Activated naive CD8-positive, alpha-beta T cell (primary cell): ENCODE results near the gene PHC1.
"Not testable (repeated sequence)": the region's sequence is repeated elsewhere in the genome, so short reads cannot be mapped to it uniquely, and the experiment has no call there.

Source experiments
- H3K27ac Mint-ChIP-seq: one replicate; pipeline ENCODE4 v1.8.0; 2021; ENCODE audit warnings: mixed read lengths
- H3K27me3 Mint-ChIP-seq: one replicate; pipeline ENCODE4 v1.8.0; 2021; ENCODE audit warnings: mixed read lengths
- H3K36me3 Mint-ChIP-seq: one replicate; pipeline ENCODE4 v1.8.0; 2021; ENCODE audit warnings: mixed read lengths
- H3K4me1 Mint-ChIP-seq: one replicate; pipeline ENCODE4 v1.8.0; 2021; ENCODE audit warnings: low read depth, mixed read lengths
- H3K4me3 Mint-ChIP-seq: one replicate; pipeline ENCODE4 v1.8.0; 2021; ENCODE audit warnings: mild to moderate bottlenecking, mixed read lengths
- H3K9me3 Mint-ChIP-seq: one replicate; pipeline ENCODE4 v1.8.0; 2021; ENCODE audit warnings: low read depth, mixed read lengths

The PHC1 gene

GRCh38 chr12:8902703-8903102 lies 11.6 kb upstream of the PHC1 start:
- H3K27ac Mint-ChIP-seq, H3K4me1 Mint-ChIP-seq, H3K9me3 Mint-ChIP-seq, H3K4me3 Mint-ChIP-seq, H3K36me3 Mint-ChIP-seq, H3K27me3 Mint-ChIP-seq: not testable (repeated sequence)

GRCh38 chr12:8903646-8904045 lies 10.7 kb upstream of the PHC1 start:
- Mint-ChIP-seq H3K4me1 (no peaks in the 10 kb centered on the region), H3K9me3 (no peaks in the 10 kb centered on the region), H3K36me3 (no peaks in the 10 kb centered on the region), H3K27ac (no peak overlapping the region), H3K27me3 (no peaks in the 10 kb centered on the region), H3K4me3 (no peak overlapping the region)

GRCh38 chr12:8904665-8905064 lies 9.6 kb upstream of the PHC1 start:
- no peaks in the 10 kb centered on the region for H3K4me1 Mint-ChIP-seq
- no peaks in the 10 kb centered on the region for H3K9me3 Mint-ChIP-seq
- H3K27me3 Mint-ChIP-seq = no peaks in the 10 kb centered on the region
- no peak overlapping the region for H3K4me3 Mint-ChIP-seq
- no peaks in the 10 kb centered on the region for H3K36me3 Mint-ChIP-seq
- H3K27ac Mint-ChIP-seq = no peak overlapping the region

GRCh38 chr12:8905546-8905945 lies 8.8 kb upstream of the PHC1 start:
- Mint-ChIP-seq H3K36me3 (no peaks in the 10 kb centered on the region), H3K27ac (no peak overlapping the region), H3K9me3 (no peaks in the 10 kb centered on the region), H3K4me3 (no peak overlapping the region), H3K27me3 (no peaks in the 10 kb centered on the region), H3K4me1 (no peaks in the 10 kb centered on the region)

GRCh38 chr12:8906266-8907180 lies 7.8 kb upstream of the PHC1 start:
- H3K9me3 Mint-ChIP-seq = no peaks in the 10 kb centered on the region
- H3K27me3 Mint-ChIP-seq = no peaks in the 10 kb centered on the region
- no peak overlapping the region for H3K27ac Mint-ChIP-seq
- H3K4me1 Mint-ChIP-seq = peaks cover under 1% of the 10 kb centered on the region
- no peaks in the 10 kb centered on the region for H3K36me3 Mint-ChIP-seq
- H3K4me3 Mint-ChIP-seq = no peak overlapping the region

- Mint-ChIP-seq H3K4me1 (peaks cover 3% of the 10 kb centered on the region), H3K9me3 (no peaks in the 10 kb centered on the region), H3K36me3 (no peaks in the 10 kb centered on the region), H3K4me3 (no peak overlapping the region), H3K27me3 (no peaks in the 10 kb centered on the region), H3K27ac (no peak overlapping the region)
Measured at GRCh38 chr12:8907513-8907912, 6.8 kb upstream of the PHC1 start.

- H3K4me3 Mint-ChIP-seq = no peak overlapping the region
- no peaks in the 10 kb centered on the region for H3K27me3 Mint-ChIP-seq
- peaks cover 17% of the 10 kb centered on the region for H3K4me1 Mint-ChIP-seq
- no peaks in the 10 kb centered on the region for H3K36me3 Mint-ChIP-seq
- H3K27ac Mint-ChIP-seq = no peak overlapping the region
- no peaks in the 10 kb centered on the region for H3K9me3 Mint-ChIP-seq
Measured at GRCh38 chr12:8909752-8910151, 4.6 kb upstream of the PHC1 start.

GRCh38 chr12:8911606-8912268 lies 2.6 kb upstream of the PHC1 start:
- H3K4me3 Mint-ChIP-seq = no peak overlapping the region
- H3K27ac Mint-ChIP-seq = no peak overlapping the region
- H3K27me3 Mint-ChIP-seq = no peaks in the 10 kb centered on the region
- H3K4me1 Mint-ChIP-seq = peaks cover 17% of the 10 kb centered on the region
- no peaks in the 10 kb centered on the region for H3K9me3 Mint-ChIP-seq
- H3K36me3 Mint-ChIP-seq = no peaks in the 10 kb centered on the region

GRCh38 chr12:8912914-8913313 lies 1.4 kb upstream of the PHC1 start:
- Mint-ChIP-seq H3K36me3 (no peaks in the 10 kb centered on the region), H3K4me1 (peaks cover 19% of the 10 kb centered on the region), H3K9me3 (no peaks in the 10 kb centered on the region), H3K27ac (peak overlapping the region; percentile 1), H3K27me3 (no peaks in the 10 kb centered on the region), H3K4me3 (peak overlapping the region; percentile 92)

- Mint-ChIP-seq H3K4me3 (peak overlapping the region; percentile 92), H3K27ac (peak overlapping the region; percentile 89), H3K9me3 (no peaks in the 10 kb centered on the region), H3K36me3 (no peaks in the 10 kb centered on the region), H3K4me1 (peaks cover 21% of the 10 kb centered on the region), H3K27me3 (no peaks in the 10 kb centered on the region)
Measured at GRCh38 chr12:8913702-8914032, 642 bp upstream of the PHC1 start.

- no peaks in the 10 kb centered on the region for H3K9me3 Mint-ChIP-seq
- no peaks in the 10 kb centered on the region for H3K27me3 Mint-ChIP-seq
- no peak overlapping the region for H3K27ac Mint-ChIP-seq
- H3K4me1 Mint-ChIP-seq = peaks cover 21% of the 10 kb centered on the region
- no peaks in the 10 kb centered on the region for H3K36me3 Mint-ChIP-seq
- no peak overlapping the region for H3K4me3 Mint-ChIP-seq
Measured at GRCh38 chr12:8914716-8915526, 612 bp downstream of the PHC1 start.

GRCh38 chr12:8916154-8916553 lies 1.8 kb downstream of the PHC1 start:
- peaks cover 21% of the 10 kb centered on the region for H3K4me1 Mint-ChIP-seq
- peaks cover 5% of the 10 kb centered on the region for H3K36me3 Mint-ChIP-seq
- no peak overlapping the region for H3K4me3 Mint-ChIP-seq
- H3K27ac Mint-ChIP-seq = no peak overlapping the region
- H3K9me3 Mint-ChIP-seq = no peaks in the 10 kb centered on the region
- H3K27me3 Mint-ChIP-seq = no peaks in the 10 kb centered on the region

- no peak overlapping the region for H3K27ac Mint-ChIP-seq
- peaks cover 6% of the 10 kb centered on the region for H3K36me3 Mint-ChIP-seq
- H3K4me1 Mint-ChIP-seq = peaks cover 18% of the 10 kb centered on the region
- H3K4me3 Mint-ChIP-seq = no peak overlapping the region
- H3K27me3 Mint-ChIP-seq = no peaks in the 10 kb centered on the region
- no peaks in the 10 kb centered on the region for H3K9me3 Mint-ChIP-seq
Measured at GRCh38 chr12:8917031-8917430, 2.7 kb downstream of the PHC1 start.

GRCh38 chr12:8917751-8918150 lies 3.4 kb downstream of the PHC1 start:
- H3K9me3 Mint-ChIP-seq = no peaks in the 10 kb centered on the region
- H3K36me3 Mint-ChIP-seq = peaks cover 9% of the 10 kb centered on the region
- peaks cover 18% of the 10 kb centered on the region for H3K4me1 Mint-ChIP-seq
- H3K27me3 Mint-ChIP-seq = no peaks in the 10 kb centered on the region
- no peak overlapping the region for H3K4me3 Mint-ChIP-seq
- no peak overlapping the region for H3K27ac Mint-ChIP-seq

GRCh38 chr12:8919643-8920042 lies 5.3 kb downstream of the PHC1 start:
- not testable (repeated sequence) for H3K27me3 Mint-ChIP-seq, H3K4me1 Mint-ChIP-seq, H3K27ac Mint-ChIP-seq, H3K9me3 Mint-ChIP-seq, H3K4me3 Mint-ChIP-seq
- H3K36me3 Mint-ChIP-seq = peaks cover 11% of the 10 kb centered on the region
